SKM-1 (cell line): ENCODE data around the gene SPATA31E1.
"Not testable (repeated sequence)": the region's sequence is repeated elsewhere in the genome, so short reads cannot be mapped to it uniquely, and the experiment has no call there.

Source experiments
- DNase-seq: peaks from one replicate; lab custom pipeline; 2025; ENCODE audit not compliant: unreplicated experiment; lab: John Stamatoyannopoulos, UW

Gene SPATA31E1

GRCh38 chr9:87884578-87885459 is 2.1 kb downstream of the SPATA31E1 start:
- no peak for DNase-seq

DNA sequence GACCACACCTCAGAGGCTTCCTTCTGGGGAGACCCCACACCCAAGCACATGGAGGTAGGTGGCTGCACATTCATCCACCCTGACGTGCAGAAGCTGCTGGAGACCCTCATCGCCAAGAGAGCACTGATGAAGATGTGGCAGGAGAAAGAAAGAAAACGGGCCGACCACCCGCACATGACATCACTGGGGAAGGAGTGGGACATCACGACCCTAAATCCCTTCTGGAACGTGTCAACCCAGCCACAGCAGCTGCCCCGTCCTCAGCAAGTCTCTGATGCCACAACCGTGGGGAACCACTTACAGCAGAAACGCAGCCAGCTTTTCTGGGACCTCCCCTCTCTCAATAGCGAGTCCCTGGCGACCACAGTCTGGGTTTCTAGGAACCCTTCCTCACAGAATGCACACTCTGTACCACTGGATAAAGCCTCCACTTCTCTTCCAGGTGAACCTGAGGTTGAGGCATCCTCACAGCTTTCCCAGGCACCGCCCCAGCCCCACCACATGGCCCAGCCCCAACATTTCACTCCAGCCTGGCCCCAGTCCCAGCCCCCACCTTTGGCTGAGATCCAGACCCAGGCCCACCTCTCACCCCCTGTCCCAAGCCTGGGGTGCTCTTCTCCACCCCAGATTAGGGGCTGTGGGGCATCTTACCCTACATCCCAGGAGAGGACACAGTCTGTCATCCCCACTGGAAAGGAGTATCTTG is 3.0 kb downstream of the SPATA31E1 start:
- no peak for DNase-seq

DNA sequence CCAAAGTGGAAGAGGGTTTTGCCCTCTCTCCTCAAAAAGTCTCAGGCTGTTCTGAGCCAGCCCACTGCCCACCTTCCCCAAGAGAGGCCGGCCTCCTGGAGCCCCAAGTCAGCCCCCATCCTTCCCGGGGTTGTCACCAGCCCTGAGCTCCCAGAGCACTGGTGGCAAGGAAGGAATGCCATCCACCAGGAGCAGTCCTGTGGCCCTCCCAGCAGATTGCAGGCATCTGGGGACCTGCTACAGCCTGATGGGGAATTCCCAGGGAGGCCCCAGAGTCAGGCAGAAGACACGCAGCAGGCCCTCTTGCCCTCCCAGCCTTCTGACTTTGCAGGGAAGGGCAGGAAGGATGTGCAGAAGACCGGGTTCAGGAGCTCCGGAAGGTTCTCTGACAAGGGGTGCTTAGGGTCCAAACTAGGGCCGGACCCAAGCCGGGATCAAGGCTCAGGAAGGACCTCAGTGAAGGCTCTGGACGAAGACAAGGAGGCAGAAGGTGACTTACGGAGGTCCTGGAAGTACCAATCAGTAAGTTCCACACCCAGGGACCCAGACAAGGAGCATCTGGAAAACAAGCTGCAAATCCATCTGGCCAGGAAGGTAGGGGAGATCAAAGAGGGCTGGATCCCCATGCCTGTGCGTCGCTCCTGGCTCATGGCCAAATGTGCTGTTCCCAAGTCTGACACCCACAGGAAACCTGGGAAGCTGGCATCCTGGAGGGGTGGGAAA is 3.7 kb downstream of the SPATA31E1 start:
- DNase-seq, result no peak

DNA sequence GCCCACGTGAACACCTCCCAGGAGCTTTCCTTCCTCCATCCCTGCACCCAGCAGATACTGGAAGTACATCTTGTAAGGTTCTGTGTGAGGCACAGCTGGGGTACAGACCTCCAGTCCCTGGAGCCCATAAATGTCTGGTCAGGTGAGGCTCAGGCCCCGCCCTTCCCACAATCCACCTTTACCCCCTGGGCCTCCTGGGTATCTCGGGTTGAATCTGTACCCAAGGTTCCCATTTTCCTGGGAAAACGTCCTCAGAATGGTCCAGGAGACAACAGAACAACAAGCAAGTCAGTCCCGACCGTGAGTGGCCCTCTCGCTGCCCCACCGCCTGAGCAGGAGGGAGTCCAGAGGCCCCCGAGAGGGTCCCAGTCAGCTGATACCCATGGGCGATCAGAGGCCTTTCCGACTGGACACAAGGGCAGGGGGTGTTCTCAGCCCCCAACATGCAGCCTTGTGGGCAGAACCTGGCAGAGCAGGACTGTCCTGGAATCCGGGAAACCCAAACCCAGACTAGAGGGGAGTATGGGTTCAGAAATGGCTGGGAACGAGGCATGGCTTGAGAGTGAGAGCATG is 4.3 kb downstream of the SPATA31E1 start:
- DNase-seq, result no peak

DNA sequence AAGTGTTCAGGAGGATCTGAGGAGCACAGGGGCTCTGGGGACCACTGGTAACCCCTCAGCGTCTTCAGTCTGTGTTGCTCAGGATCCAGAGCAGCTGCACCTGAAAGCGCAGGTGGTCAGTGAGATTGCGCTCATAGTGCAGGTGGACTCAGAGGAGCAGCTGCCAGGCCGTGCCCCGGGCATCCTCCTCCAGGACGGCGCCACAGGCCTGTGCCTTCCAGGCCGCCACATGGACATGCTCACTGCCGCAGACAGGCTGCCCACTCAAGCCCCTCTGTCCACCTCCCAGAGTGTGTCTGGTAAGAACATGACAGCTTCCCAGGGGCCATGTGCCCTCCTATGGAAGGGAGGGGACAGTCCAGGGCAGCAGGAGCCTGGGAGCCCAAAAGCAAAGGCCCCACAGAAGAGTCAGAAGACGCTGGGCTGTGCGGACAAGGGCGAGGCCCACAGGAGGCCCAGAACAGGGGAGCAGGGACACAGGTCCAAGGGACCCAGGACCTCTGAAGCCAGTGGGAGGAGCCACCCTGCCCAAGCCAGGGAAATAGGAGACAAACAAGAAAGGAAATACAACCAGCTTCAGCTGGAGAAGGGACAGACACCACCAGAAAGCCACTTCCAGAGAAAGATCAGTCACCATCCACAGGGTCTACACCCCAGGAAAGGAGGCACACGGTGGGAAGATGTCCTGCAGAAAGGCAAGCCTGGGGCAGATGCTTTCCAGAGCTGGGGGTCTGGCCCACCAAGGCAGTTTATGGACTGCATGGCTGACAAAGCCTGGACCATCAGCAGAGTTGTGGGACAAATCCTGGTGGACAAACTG is 5.2 kb downstream of the SPATA31E1 start:
- DNase-seq, result no peak

DNA sequence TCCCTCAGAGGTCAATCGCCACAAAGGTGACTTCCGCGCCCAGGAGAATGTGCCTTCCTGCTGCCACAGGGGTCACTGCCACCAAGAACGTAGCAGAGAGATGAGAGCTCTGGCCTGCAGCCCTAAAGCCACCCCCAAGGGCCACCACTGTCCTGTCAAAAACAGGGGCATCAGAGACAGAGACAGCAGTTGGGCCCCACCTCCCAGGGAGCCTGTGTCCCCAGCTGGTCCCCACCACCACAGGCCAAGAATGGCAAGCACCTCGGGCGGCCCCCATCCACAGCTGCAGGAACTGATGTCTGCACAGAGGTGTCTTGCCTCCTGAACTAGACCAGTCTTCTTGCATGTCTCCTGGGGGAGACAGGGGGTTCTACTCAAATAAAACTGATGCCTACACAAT is 5.8 kb downstream of the SPATA31E1 start:
- no peak for DNase-seq

DNA sequence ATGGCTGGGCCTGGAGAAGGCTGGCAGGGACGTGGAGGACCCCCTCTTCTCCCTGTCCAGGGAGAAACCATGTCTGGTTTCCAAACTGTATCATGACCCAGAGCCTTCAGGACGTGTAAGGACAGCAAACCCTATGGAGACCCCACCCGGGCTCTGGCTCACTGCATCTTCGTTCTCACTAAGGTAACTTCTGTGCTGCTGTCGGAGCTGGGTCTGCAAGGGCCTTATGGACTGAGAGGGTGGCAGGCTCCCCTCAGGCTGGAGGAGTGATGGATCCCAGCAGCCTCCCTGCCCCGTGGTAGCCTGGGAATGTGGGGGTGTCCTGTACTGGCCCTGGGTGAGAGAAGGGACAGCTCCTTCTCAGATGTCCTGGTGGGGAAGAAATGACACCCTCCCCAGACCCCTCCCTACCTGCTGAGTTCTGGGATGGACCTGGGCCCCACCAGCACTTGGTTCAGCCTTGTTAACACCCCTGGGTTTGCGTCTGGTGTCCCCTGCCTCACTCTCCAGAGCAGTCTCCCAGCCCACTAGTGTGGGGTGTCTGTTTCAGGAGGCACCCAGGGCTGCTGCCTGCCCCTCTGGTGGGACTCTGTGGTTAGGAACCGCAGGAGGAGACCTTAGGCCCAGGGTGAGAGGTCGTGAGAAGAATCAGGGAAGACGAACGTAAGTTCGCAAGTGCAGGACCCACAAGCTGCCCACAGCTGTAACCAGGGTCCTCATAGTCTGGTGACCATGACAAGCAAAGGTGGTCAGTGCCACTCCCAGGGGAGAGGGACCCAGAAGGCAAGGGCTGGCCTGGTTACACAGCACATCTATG is 6.6 kb downstream of the SPATA31E1 start:
- no peak for DNase-seq

- DNase-seq, result no peak
Measured at GRCh38 chr9:87889882-87890252, 7.2 kb downstream of the SPATA31E1 start.

DNA sequence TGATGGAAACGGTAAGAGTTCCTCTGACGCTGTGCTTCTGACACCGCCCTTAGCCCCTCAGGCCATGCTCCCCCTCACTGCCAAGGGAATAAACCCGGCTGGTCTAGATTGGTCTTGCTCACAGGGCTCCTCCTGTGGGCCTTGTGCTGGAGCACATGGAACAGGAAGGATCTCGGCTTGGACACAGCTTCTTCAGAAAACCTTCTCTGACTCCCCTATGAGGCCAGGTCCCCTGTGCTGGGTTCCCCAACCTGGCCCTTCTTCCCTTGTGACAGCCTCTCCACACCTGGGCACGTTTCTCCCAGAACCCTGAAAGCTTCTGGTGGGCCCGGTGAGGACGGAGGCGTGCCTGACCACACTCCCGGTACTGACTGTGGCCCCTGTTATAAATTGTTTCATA is 8.2 kb downstream of the SPATA31E1 start:
- DNase-seq, result no peak

- no peak for DNase-seq
Measured at GRCh38 chr9:87891754-87892153, 9.1 kb downstream of the SPATA31E1 start.

GRCh38 chr9:87892956-87893355 is 10.3 kb downstream of the SPATA31E1 start:
- no peak for DNase-seq

DNA sequence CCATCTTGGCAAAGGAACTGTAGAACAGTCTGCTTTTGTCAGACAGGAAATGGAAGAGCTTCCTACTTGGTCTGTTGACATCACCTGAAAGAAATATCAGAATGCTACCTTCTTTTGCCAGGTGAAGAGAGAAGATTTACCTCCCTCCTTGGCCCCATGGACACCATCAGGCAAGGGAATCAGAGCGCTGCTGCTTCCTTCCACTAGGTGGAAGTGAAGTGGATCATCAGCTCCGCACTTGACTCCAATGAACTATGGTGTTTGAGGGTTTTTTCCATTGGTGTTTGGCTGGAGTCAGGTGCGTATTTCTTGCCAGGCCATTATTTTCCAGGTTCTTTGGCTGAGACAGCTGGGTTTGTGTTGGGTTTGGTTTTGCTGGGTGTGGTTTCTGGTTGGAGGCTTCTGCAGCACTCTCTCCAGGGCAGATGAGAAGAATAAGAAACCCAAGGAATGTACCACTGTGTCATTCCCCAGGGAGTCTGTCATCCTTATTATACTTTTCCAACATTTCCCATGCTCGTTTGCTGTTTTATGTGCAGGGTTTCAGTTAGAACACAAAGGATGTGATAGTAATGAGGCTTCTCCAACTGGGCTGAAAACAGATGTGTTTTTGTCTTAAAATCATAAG is 12.4 kb downstream of the SPATA31E1 start:
- DNase-seq, result no peak

DNA sequence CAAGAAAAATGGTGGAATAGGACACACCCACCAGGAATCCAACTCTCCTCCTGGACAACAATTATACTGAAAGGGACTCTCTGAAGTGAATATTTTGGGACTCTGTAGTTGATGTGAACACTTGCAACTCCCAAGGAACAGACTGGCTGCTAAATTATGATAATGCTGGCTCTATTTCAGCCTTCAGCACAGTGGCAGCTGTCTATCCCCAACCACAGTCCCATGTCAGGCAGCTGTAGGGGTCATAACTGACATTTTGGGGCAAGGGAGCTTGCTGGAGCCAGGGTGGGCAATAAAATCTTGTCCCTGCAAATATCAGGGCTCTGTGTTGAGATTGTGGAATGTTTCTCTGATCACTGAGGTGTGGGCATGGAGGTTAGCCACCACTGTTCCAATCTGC is 14.2 kb downstream of the SPATA31E1 start:
- DNase-seq, result no peak

DNA sequence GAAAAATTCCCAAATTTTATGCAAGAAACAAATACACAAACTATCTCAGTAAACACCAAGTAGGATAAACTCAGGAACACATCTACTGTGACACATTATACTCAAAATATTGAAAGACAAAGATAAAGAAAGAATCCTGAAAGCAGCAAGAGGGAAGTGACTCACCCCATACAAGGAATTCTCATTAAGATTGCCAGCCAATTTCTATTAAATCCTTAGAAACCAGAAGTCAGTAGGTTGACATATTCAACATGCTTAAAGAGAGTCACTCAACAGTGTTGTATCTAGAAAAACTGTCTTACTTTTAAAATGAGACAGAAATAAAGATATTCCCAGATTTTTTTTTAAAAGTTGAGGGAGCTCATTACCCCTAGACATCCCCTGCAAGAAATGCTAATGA is 15.5 kb downstream of the SPATA31E1 start:
- no peak for DNase-seq

GRCh38 chr9:87902371-87902770 is 19.7 kb downstream of the SPATA31E1 start:
- DNase-seq, result not testable (repeated sequence)

- no peak for DNase-seq
Measured at GRCh38 chr9:87909310-87910041, 26.8 kb downstream of the SPATA31E1 start.

- no peak for DNase-seq
Measured at GRCh38 chr9:87910821-87911220, 28.1 kb downstream of the SPATA31E1 start.

GRCh38 chr9:87917662-87918061 is 35.0 kb downstream of the SPATA31E1 start, which contains the start of gene SPATA31C1:
Gene SPATA31C1 (plus strand): TSS chr9:87917962.
- DNase-seq, result not testable (repeated sequence)
